ENCODE results near the gene BIRC3.

BIRC3 gene
- total RNA-seq, result 323 to 574 (median 393) reads per million in 4 donors

GRCh38 chr11:102317099-102317767, at the start of gene BIRC3:
TSS of gene BIRC3 (plus strand) at chr11:102317484. CDS start at chr11:102324510, 7,026 bp downstream.
- DNase-seq, result peak; percentile 85 to 98 (median 92)

DNA sequence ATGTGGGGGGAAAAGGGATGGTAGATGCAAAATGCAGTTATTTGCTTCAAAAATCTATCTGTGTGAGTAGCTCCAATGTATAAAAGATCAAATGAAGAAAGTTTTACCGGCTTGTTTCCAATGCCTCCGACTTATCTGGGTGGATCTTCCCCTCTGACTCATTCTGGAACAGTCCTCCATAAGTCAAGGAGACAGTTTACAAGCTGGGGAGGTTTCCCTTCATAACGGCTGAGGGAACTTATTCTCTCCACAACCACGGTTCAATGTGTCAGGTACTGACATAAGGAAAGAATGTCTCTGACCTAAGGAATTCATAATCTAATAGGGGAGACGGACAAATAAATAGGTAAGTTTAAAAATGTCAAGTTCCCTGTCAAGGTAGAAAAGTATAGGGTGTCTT, 49.7 kb upstream of the BIRC3 start:
- no peak for DNase-seq

DNA sequence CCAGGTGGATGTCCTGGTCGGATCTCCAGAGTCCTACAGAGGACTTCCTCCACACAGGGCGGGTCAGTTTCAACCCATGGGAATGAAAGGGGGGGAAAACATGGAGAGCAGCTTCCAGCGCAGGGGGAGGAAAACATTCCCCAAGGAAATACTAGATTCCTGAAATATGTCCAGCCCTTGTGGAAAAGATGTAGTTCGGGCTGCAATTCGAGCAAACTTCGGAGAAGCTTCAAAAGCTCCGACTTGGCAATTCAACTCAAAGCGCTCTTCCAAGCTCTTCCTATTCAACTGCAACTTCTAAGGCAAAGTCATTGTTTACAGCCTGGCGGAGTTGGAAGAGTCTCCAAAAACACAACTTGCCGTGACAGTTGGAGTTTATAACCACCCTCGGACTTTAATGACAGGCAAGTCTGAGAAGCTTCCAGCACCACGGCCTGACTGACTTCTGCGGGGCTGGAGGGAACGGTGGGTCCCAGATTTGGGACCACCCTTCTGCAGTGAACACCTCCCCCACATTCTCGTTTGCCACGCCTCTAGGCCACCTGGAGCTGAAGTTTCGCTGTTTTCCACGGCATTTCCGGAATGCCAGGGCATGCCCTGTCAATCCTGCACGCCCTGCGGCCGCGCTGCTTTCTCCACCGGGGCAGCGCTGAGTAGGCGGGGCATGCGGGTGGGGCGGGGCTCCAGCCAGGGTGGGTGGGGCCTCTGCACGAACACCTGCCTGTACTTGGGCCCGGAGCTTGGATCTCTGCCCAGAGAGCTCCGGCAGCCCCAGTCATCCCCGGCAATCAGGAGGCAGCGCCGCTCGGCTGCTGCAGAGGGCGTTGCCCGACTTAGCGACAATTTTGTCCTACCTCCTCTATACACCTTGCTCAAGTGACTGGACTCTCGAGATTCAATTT, 49.0 kb upstream of the BIRC3 start:
- DNase-seq, result peak; percentile 76 to 82 (median 81)

- DNase-seq, result no peak
Observed at GRCh38 chr11:102268985-102269470, 48.3 kb upstream of the BIRC3 start.

DNA sequence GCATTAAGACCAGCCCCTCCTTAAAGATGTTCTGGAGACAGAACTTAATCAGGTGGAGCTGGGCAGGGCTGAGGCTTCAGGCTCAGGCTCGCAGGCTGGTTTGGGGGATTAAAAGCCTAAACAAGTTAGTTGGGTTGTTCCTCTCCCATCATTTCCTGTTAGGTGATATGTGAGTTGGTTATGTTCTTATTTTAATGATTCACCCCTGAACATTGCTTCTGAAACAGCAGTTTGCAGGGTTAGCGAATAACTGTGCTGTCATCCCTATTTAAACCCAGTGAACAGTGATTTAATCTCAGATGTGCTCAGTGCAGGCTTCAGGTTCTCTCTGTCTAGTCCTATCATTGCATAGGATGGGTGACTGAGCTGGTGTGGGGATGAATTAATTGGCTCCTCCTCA, 47.4 kb upstream of the BIRC3 start:
- DNase-seq, result no peak

DNA sequence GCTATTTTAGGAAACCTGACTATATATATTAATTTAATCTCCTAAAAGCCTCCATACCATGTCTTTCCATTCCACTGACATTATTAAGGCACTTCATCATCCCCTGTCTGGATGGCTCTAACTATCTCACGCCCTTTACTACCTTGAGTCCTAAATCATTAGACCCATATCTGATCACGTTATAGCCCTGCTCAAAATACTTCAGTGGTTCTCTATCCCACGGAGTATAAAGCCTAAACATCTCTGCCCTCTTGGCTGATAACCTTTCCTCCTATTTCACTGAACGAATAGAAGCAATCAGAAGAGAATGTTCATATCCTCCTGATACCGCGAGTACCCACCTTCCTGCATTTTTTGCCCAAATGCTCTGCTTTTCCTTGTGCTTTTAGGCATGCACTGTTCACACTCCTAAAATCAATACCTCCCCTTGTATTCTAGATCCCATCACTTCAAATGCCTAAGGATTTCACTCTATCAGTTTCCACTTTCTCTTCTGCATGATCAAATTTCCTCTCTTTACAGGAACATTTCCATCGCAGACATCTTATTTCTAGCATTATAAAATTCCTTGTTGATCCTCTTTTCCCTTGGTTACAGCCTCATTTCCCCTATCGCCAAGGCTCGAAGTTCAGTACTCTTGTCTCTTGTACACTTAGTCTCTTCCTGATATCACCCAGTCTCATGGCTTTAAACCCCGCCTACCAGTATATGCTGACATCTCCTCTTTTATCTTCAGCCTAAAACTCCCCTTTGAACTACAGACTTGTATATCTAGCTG, 45.0 kb upstream of the BIRC3 start:
- DNase-seq, result no peak

DNA sequence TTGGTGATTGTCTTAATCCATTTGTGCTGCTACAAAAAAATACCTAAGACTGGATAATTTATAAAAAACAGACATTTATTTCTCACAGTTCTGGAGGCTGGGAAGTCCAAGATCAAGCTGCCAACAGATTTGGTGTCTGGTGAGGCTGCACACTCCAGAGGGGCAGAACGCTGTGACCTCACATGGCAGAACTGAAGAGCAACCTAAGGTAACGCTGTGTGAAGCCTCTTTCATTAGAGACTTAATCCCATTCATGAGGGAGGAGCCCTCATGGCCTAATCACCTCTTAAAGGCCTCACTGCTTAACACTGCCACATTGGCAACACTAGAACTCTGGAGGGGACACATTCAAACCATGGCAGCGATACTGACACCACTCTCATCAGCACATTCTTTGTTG, 42.7 kb upstream of the BIRC3 start:
- DNase-seq, result no peak

- DNase-seq, result no peak
Observed at GRCh38 chr11:102276362-102276761, 40.9 kb upstream of the BIRC3 start.

DNA sequence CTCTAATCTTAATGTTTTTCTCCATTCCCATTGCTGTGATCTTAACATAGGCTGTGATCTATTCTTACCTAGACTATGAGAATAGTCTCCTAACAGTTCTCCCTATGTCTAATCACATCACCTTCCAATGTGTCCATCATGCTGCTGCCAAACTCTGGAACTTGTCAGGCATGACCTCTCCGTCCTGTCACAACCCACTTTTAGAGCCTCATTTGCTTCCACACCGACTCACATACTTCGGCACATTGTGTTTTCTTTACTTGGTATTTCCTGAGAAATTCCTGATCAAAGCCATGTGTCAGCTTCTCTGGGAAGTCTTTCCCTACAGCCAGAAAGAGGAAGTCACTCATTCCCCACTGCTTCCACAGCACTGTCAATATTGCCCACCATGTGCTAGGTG, 40.5 kb upstream of the BIRC3 start:
- no peak for DNase-seq

DNA sequence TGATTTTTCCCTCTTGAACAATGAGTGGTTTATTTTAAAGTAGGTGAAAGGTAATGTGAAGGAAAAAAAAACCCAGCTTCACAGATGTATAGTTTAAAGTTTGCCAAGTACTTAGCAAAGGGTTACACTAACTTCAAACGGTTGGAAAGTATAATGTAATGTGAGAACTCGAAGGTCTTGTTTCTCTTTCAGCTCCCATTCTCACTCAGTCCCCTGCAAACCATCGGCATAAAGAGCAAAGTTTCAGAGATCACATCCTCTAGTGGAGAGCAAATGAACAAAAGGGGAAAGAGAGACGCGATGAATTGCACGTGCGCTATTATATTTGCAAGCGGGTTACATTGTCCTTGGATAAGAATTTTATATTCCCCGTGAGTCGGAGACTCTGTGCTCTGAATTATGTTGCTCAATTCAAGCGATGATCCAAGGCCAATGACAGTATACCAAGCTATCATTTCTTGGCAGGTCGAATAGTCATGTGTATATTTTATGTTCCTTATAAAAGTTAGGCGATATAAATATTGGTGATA, 37.6 kb upstream of the BIRC3 start:
- DNase-seq, result peak in 1 of 5 donors; percentile 57

- no peak for DNase-seq
Observed at GRCh38 chr11:102280245-102280833, 36.9 kb upstream of the BIRC3 start.

GRCh38 chr11:102283116-102283485, 34.2 kb upstream of the BIRC3 start:
- no peak for DNase-seq

GRCh38 chr11:102284008-102284407, 33.3 kb upstream of the BIRC3 start:
- no peak for DNase-seq

- no peak for DNase-seq
Observed at GRCh38 chr11:102286292-102286691, 31.0 kb upstream of the BIRC3 start.

GRCh38 chr11:102287964-102288724, 29.1 kb upstream of the BIRC3 start:
- peak in 3 of 5 donors; percentile 14 to 68 (median 32) for DNase-seq

GRCh38 chr11:102288725-102289083, 28.6 kb upstream of the BIRC3 start:
- DNase-seq, result no peak

- DNase-seq, result no peak
Observed at GRCh38 chr11:102289592-102289991, 27.7 kb upstream of the BIRC3 start.

GRCh38 chr11:102291831-102292230, 25.5 kb upstream of the BIRC3 start:
- DNase-seq, result no peak

- DNase-seq, result no peak
Observed at GRCh38 chr11:102292933-102293332, 24.4 kb upstream of the BIRC3 start.

DNA sequence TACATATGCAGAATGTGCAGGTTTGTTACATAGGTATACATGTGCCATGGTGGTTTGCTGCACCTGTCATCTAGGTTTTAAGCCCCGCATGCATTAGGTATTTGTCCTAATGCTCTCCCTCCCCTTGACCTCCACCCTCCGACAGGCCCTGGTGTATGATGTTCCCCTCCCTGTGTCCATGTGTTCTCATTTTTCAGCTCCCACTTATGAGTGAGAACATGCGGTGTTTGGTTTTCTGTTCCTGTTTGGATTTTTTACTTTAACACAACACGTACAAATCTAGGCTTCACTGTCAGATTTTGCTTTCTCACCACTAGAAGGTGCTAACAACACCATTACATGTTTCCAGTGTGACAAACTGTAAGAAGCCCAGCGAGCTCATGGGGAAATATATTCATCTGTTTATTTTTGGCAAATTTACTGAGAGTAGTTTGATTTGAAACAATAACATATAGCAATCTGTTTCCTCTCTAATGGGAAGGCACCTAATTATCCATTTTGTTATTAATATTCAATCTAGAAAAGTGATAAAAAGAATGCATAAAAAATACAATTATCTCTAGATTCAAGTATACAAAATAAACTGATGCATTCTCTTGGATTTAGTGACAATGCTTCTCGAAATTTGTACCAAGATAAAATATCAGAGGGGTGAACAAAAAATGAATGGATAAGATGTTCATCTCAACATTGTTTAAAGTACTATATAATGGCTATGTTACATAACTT, 23.2 kb upstream of the BIRC3 start:
- peak in 1 of 5 donors; percentile 77 for DNase-seq

DNA sequence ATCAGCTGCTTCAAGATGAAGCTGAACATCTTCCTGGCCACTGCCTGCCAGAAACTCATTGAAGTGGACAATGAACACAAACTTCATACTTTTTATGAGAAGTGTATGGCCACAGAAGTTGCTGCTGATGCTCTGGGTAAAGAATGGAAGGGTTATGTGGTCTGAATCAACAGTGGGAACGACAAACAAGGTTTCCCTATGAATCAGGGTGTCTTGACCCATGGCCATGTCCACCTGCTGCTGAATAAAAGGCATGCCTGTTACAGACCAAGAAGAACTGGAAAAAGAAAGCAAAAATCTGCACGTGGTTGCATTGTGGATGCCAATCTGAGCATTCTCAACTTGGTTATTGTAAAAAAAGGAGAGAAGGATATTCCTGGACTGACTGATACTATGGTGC, 22.2 kb upstream of the BIRC3 start:
- no peak for DNase-seq
